ENCODE results near the gene COMMD10. TPM values are rescaled to one million over a fixed set of nuclear protein-coding genes. Genes with fewer than 3 reads are reported as not detected.

Gene COMMD10
- polyA plus RNA-seq (2012; ENCODE audit: insufficient read depth, insufficient read length, low read depth): 67.7 TPM

DNA sequence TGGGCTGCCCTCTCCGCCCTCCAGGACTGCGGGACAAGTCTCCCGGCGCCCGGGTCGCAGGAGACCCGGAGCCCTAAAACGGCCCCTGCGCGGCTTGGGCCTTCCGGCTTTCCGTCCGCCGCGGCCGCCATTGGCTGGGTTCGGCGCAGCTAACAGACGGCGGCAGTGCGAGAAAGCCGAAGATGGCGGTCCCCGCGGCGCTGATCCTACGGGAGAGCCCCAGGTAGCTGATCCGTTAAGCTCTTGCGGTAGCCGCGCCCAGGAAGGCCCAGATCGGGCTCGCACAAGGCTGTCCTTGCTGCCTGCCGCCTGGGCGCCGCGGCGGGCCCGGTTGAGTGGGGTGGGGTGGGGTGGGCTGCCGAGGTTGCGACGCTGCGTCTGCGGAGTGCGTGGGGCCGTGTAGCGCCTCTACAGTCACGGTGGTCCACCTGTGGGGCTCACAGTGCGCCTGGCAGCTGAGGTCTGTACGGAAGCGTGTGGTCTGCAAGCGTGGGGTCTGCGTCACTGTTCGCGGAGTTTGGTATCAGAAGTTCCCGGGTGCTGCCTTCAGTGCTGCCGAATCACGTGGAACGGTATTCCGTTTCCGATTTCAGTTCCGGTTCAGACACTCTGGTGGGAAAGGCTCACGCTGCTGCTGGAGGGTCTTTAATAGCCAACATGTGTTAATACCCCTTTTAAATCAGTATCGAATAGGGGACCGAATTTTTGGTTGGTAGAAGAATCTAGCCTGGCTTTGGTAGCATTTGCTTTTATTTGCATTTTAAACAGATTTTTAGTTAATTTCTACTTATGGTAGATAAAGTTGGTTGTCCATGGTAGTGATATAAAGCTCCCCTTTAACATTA lies at the start of gene COMMD10:
TSS of gene COMMD10 (plus strand) at position 155 of the 845 bp plus-strand sequence.
- H3K27me3 ChIP-seq: no peaks in the 10 kb centered on the region

DNA sequence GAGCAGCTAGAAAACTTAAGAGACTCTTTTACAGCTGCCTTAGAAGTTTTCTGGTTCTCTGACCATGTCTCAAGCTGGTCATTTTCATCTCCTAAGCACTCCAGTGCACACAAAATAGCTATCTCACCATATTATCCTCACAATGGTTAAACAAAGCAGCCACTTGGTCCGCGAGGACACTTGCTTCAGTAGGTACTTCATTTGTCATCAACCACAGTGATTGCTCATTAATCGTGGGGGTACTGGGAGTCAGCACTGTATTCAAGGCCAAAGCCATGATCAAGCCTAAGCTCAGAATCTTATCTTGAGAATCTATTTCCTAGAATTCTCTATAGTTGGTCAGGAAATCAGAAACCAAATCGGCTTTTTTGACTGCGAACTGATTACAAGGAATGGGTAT lies 49.7 kb upstream of the COMMD10 start:
- no peaks in the 10 kb centered on the region for H3K4me1 ChIP-seq
- H3K4me3 ChIP-seq (ENCODE audit: low read depth, low read length): no peak overlapping the region
- H3K9me3 ChIP-seq: no peaks in the 10 kb centered on the region
- H3K36me3 ChIP-seq: no peaks in the 10 kb centered on the region
- peaks cover 18% of the 10 kb centered on the region; the same call in 1 of the 2 replicates for H3K27me3 ChIP-seq
- TF ChIP-seq, protein P1, sequence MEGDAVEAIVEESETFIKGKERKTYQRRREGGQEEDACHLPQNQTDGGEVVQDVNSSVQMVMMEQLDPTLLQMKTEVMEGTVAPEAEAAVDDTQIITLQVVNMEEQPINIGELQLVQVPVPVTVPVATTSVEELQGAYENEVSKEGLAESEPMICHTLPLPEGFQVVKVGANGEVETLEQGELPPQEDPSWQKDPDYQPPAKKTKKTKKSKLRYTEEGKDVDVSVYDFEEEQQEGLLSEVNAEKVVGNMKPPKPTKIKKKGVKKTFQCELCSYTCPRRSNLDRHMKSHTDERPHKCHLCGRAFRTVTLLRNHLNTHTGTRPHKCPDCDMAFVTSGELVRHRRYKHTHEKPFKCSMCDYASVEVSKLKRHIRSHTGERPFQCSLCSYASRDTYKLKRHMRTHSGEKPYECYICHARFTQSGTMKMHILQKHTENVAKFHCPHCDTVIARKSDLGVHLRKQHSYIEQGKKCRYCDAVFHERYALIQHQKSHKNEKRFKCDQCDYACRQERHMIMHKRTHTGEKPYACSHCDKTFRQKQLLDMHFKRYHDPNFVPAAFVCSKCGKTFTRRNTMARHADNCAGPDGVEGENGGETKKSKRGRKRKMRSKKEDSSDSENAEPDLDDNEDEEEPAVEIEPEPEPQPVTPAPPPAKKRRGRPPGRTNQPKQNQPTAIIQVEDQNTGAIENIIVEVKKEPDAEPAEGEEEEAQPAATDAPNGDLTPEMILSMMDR (IDR thresholded peaks at IDR 0.05; ENCODE audit: low read depth, low read length): no peak
- no peak for DNase-seq

More for the DNA sequence above, at the start of gene COMMD10:
- Histone ChIP-seq H3K9me3 (no peaks in the 10 kb centered on the region), H3K4me3 (ENCODE audit: low read depth, low read length) (peak within 1 kb of the TSS; percentile 74), H3K4me1 (no peaks in the 10 kb centered on the region), H3K36me3 (no peaks in the 10 kb centered on the region)
- TF ChIP-seq, protein P1 (IDR thresholded peaks at IDR 0.05; ENCODE audit: low read depth, low read length): no peak
- peak; percentile 73 for DNase-seq

DNA sequence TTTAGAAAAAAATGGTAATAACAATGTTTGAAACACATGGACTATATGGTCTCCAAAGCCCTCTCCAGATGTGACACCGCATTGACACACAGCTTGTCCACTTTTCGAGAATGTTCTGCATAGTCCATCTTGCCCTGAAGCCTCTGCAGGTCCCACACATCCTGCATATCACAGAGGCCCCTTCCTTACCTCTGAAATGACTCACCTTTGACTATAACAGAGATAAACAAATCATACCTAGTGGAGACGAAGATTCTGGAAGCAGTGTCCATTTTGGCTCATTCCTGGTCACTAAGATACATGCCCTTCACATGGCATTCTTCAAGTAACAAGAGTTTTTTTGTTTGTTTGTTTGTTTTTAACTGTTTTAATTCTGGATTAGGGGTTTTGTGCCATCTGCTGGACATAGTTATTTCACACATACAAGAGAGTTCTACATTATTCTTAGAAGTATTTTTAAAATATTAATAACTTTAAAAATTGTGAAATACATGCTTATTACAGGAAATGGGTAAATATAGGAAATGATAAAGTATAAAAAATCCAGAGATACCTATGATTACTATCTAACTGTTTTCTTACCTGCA lies 47.5 kb upstream of the COMMD10 start:
- Histone ChIP-seq H3K9me3 (no peaks in the 10 kb centered on the region), H3K4me3 (ENCODE audit: low read depth, low read length) (no peak overlapping the region), H3K36me3 (no peaks in the 10 kb centered on the region), H3K27me3 (peaks cover 18% of the 10 kb centered on the region; the same call in 1 of the 2 replicates), H3K4me1 (no peaks in the 10 kb centered on the region)
- TF ChIP-seq, protein P1 (IDR thresholded peaks at IDR 0.05; ENCODE audit: low read depth, low read length): no peak
- no peak for DNase-seq

DNA sequence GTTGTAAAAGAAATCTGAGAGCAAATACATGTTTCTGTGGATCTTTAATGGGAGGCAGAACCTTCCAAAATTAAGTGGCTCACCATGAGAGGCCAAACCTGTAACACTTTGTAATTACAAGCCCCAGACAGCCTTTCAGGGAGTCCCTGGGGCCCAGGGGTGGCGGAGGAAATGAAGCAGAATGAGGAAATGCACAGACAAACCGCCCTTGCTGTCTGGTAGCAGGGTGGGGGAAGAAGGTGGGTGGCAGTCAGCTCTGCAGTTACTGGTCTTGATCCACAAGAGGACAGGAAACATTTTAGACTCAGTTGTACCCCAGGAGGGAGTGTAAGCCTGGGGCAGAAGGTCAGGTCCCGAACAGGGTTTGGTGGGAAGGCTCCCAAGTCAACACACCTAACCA lies 46.0 kb upstream of the COMMD10 start:
- TF ChIP-seq, protein P1 (IDR thresholded peaks at IDR 0.05; ENCODE audit: low read depth, low read length): no peak
- H3K27me3 ChIP-seq: peaks cover 20% of the 10 kb centered on the region; the same call in 1 of the 2 replicates
- H3K4me3 ChIP-seq (ENCODE audit: low read depth, low read length): no peak overlapping the region
- H3K36me3 ChIP-seq: no peaks in the 10 kb centered on the region
- DNase-seq: no peak
- H3K9me3 ChIP-seq: no peaks in the 10 kb centered on the region
- H3K4me1 ChIP-seq: no peaks in the 10 kb centered on the region

DNA sequence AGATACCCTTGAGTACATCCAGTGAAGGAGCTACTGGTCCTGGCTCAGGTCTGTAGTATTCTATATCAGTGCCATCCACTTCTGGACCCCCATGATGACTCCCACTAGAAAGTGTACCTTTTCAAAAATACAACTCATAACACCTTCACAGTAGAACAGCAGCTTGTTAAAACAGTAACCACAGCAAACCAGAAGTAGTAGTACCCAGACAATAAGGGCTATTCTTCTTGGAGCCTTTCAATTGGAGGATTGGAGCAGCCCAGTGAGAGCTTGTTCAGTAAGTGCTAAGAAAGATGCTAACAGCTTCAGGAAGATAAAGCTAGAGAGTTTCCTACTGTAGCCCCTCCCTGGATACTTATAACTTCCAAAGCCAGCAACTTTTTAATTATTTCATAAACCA lies 42.5 kb upstream of the COMMD10 start:
- no peak overlapping the region for H3K4me3 ChIP-seq (ENCODE audit: low read depth, low read length)
- TF ChIP-seq, protein P1 (IDR thresholded peaks at IDR 0.05; ENCODE audit: low read depth, low read length): no peak
- no peaks in the 10 kb centered on the region for H3K4me1 ChIP-seq
- DNase-seq: no peak
- no peaks in the 10 kb centered on the region for H3K9me3 ChIP-seq
- H3K36me3 ChIP-seq: no peaks in the 10 kb centered on the region
- peaks cover 12% of the 10 kb centered on the region; the same call in 1 of the 2 replicates for H3K27me3 ChIP-seq

DNA sequence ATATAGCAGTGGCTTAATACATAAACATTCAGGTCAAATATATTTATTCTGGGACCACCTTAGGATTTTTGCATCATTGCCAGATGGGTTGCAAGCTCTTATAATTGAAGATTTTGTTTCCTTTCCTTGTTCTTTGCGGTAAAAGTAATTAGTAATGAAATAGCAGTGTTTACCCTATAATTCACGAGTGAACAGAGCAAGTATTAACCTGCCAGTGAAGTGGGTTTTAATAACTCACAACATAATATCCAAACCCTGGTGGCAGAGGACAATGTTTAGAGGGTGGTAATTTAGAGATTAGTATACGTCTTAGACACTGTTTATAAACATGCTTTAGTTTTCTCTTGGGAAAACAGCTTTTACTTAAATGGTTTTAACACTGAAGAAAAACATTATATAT lies 40.8 kb upstream of the COMMD10 start:
- DNase-seq: no peak
- TF ChIP-seq, protein P1 (IDR thresholded peaks at IDR 0.05; ENCODE audit: low read depth, low read length): no peak
- no peaks in the 10 kb centered on the region for H3K36me3 ChIP-seq
- no peak overlapping the region for H3K4me3 ChIP-seq (ENCODE audit: low read depth, low read length)
- peaks cover 14% of the 10 kb centered on the region; the same call in 1 of the 2 replicates for H3K27me3 ChIP-seq
- no peaks in the 10 kb centered on the region for H3K9me3 ChIP-seq
- H3K4me1 ChIP-seq: no peaks in the 10 kb centered on the region
